Activated CD4-positive, alpha-beta T cell treated with anti-CD3 and anti-CD28 coated beads, Interleukin-2, amount 50 U/mL, for 24 hours (primary cell): ENCODE data around the gene DAB2IP.
"Not testable (repeated sequence)": the region's sequence is repeated elsewhere in the genome, so short reads cannot be mapped to it uniquely, and the experiment has no call there.

ENCODE experiments used
- DNase-seq, 2 donors: peaks; one replicate each; pipeline ENCODE4 v3.0.0-alpha.2; 2020; ENCODE audit warnings: low read depth in 1 of 2, low spot score in 1 of 2

DAB2IP gene

GRCh38 chr9:121651295-121652020, at the start of gene DAB2IP:
Gene DAB2IP, plus strand, starts transcription at chr9:121651634. Its CDS starts 142 bp downstream, at chr9:121651776.
- DNase-seq: no peak

DNA sequence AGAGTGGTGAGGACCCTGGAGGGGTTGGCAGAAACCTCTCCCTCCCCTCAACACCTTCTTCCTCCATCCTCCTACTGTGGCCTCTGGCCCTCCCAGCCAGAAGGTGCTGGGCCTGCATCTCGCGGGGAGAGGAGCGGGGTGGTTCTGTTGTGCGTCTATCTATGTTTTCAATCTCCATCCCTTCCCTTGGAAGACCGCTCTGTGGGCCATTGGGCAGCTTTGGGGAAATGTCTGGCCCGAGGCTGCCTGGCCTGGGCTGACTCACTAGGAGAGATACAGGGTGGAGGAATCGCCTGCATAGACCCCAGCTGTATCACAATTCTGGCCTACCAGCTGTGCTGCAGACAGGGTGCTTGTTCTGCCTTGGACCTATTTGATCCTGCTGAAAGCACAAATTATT, 48.4 kb upstream of the DAB2IP start:
- no peak for DNase-seq

DNA sequence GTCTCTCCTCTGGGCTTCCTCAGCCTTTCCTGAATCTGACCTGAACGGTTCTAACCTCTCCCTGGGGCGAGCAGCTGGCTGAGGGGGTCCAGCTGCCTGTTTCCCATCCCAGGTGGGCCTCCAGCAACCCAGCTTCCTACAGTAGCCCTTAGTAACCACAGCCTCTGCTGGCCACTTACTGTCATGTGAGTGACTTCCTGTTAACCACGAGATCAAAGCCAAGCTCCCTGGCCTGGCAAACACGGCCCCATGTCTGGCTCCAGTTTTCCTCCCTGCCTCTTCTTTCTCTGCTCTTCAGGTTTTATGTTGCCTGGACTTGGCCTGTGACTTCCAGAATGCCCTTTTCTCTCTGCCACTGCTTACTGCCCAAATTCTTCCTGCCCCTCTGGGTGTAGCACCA, 47.2 kb upstream of the DAB2IP start:
- no peak for DNase-seq

GRCh38 chr9:121604654-121605053, 46.8 kb upstream of the DAB2IP start:
- no peak for DNase-seq

DNA sequence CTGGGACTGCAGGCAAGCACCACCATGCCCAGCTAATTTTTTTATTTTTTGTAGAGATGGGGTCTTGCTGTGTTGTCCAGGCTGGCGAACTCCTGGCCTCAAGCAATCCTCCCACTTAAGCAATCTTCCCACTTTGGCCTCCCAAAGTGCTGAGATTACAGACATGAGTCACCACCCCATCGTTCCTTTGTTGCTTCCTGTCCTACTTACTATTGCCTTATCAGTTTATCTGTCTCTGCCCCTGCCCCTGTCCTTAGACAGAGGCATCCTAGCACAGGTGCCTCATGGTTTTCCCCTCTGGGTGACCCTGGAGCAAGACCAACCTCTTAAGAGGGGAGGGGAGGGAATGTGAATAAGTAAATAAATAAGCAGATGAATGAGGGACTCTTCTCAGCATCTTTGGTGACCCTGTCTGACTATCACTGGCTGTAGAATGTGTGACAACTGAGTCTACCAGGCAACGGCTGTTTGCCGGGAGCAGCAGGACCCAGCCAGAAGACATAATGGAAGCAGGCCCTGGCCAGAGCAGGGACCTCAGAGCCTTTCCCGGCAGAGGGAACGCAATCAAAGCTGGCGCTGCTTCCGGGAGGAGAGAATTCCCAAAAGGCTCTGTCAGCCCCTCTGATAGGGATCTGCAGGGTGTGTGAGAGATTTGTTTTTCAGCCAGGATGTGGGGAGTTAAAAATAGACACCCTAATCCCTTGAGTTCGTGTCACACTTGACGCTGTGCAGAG, 43.8 kb upstream of the DAB2IP start:
- no peak for DNase-seq

GRCh38 chr9:121608168-121608853, 43.1 kb upstream of the DAB2IP start:
- no peak for DNase-seq

DNA sequence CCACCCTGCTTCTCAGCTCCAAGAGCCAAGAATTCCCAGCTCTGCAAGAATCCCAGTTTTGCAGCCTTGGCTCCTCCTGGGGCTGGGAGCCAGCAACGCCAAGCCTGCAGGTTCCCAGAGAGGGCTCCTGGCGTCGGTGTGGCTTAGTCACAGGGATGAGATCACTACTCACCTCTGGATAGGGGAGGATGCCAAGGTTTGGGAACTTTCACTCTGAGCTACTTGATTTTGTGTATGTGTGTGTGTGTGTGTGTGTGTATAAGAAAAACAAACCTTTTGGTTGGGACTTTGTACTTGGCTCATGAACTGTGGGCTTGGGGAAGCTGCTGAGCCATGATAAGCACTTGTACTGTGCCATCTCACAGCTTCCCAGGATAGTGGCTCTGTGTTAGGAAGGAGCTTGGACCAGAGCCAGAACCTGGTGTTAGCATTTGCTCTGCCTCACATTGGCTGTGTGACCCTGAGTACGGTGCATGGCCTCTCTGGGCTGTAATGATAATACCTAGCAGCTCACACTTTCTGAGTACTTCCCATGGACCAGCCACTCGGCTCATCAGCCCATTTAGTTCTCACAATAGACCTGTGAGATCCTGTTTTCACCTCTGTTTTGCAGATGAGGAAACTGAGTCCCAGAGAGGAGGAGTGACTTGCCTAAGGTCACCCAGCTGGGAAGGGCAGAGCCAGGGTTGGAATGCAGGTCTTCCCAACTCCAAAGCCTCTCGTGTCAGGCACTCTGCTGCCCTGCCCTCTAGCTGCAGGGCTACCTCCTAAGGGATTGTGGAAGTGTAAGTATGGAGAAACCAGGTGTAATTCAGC, 41.4 kb upstream of the DAB2IP start:
- no peak for DNase-seq

DNA sequence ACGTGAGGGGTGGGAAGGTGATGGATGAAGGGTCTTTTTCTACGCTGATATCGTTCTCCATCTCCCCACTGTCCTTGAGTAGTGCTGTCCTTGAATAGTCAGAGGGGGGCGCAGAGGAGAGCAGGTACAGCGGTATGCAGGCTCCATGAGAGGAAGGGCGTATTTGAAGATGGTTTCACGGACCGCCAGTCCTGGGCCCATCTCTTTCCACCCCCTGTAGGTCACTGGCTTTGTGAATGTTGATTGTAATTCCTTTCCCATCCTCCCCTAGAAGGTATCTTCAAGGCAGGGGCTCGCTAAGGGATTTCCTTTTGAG, 40.8 kb upstream of the DAB2IP start:
- DNase-seq: no peak

- no peak for DNase-seq
Observed at GRCh38 chr9:121612511-121612998, 38.9 kb upstream of the DAB2IP start.

GRCh38 chr9:121613009-121613752, 38.3 kb upstream of the DAB2IP start:
- no peak for DNase-seq

DNA sequence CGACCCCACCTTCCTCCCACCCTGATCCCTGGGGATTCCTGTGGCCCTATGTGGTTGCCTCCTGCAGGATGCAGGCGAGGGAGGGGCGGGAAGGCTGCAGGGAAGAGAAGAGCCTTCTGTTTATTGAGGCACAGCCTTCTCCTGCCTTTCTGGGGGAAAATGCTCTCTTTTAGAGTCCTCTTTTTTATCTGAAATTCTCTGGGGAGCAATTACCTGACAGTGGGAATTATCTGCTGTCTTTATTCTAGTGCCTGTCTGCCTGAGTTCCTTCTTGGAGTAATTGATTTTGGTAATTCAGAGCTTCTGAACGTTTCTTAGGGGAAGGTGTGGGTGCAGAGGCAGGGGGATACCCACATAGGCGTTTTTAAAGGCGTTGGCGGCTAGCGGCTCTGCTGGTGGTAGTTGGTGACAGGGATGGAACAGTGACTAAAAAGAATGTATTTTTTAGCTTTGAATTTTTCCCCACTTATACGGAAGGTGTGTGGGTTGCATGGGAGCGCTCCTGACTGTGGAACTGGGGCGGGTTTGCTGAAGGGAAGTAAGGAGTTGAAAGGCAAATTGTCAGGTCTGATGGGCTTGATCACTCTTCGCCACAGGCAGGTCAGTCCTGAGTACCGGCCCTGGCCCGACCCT, 35.2 kb upstream of the DAB2IP start:
- no peak for DNase-seq

DNA sequence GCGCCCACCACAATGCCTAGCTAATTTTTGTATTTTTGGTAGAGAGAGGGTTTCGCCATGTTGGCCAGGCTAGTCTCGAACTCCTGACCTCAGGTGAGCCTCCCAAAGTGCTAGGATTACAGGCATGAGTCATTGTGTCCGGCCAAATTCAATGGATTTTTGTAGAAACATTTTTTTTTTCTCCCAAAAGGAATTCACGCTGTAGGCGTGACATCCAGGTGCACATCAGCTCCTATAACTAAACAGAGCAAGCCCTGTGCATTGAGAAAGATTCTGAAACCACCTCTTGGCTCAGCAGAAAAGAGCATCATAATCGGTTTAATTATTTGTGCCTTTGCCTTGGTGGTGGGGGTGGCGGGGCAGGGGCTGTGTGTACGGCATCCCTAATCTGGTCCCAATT, 32.9 kb upstream of the DAB2IP start:
- no peak for DNase-seq

DNA sequence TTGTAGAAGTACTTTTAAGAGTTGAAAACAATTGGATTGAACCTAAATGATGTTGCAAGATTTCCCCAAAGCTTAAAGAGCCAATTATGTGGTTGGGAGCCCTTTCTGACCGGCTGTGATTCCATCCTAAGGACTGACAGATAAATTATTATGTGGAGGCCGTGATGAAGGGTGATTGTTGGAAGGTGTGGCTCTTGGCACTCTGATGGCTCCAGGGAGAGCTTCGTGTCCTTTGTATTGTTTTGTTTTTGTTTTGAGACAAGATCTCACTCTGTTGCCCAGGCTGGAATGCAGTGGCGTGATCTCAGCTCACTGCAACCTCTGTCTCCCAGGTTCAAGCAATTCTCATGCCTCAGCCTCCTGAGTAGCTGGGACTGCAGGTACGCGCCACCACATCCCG, 32.5 kb upstream of the DAB2IP start:
- DNase-seq: not testable (repeated sequence)

GRCh38 chr9:121619545-121620324, 31.7 kb upstream of the DAB2IP start:
- DNase-seq: no peak

DNA sequence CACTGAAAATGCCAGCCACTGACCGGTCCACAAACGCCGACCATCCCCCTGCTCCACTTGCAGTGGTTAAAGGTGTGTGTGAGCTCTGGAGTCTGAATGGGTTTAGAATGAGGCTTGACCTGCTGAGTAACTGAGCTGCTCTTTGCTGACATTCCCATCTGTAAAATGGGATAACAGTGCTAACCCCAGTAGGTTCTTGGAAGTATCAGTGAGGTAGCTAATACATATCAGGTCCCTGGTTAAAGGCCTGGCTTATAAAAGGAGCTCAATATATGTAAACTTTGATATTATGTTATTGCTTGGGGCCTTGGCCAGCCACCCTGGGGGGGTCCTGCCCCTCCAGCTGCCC, 31.1 kb upstream of the DAB2IP start:
- no peak for DNase-seq

DNA sequence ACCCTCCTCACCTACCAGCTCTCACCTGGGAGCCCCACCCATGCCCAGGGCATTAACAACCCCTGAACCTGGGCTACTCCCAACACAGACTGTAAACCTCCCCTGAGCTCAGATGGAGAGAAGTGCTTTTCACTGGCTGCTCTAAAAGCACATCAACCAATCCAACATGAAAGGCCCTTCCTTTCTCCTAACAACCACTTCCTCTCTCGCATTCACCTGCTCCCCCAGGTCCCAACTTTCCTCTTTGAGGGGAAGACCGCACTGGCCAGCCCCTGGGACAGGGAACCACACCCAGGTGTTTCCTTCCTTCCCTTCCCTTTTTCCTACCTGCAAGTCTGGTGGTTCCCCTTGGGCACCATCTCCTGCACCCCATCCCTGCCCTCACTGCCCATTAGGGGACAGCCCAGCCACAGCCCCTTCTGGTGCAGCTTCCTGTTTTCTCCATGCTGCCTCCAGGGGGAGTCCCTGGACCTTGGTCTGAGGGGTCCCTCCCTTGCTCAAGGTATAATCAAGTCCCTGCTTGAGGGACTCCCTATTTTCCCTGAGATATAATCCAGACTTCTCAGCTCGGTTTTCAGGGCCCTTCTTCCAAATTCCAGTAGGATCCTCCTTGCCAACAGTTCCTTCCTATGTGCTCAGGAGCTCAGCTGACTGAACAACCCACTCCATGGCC, 30.5 kb upstream of the DAB2IP start:
- no peak for DNase-seq

GRCh38 chr9:121622387-121623203, 28.8 kb upstream of the DAB2IP start:
- no peak for DNase-seq

DNA sequence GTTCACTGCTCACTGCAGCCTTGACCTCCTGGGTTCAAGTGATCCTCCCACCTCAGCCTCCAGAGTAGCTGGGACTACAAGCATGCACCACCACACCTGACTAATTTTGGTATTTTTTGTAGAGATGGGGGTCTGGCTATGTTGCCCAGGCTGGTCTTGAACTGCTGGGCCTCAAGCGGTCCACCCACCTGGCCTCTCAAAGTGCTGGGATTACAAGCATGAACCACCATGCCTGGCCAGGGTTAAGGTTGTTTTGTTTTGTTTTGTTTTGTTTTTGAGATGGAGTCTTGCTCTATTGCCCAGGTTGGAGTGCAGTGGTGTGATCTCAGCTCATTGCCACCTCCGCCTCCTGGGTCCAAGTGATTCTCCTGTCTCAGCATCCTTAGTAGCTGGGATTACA, 28.0 kb upstream of the DAB2IP start:
- DNase-seq: not testable (repeated sequence)
